ENCODE measurements around the gene ADAMTSL1.

ADAMTSL1 gene

GRCh38 chr9:18788256-18788655 is 314.3 kb downstream of the ADAMTSL1 start:
- no peak for DNase-seq

- no peak for DNase-seq
These were observed 317.1 kb downstream of the ADAMTSL1 start for GRCh38 chr9:18791074-18791473.

GRCh38 chr9:18793122-18793521 is 319.2 kb downstream of the ADAMTSL1 start:
- no peak for DNase-seq

GRCh38 chr9:18795947-18796671 is 322.2 kb downstream of the ADAMTSL1 start:
- no peak for DNase-seq

GRCh38 chr9:18796696-18797270 is 322.8 kb downstream of the ADAMTSL1 start:
- DNase-seq: no peak

GRCh38 chr9:18798106-18798505 is 324.2 kb downstream of the ADAMTSL1 start:
- no peak for DNase-seq

GRCh38 chr9:18798508-18799290 is 324.7 kb downstream of the ADAMTSL1 start:
- no peak for DNase-seq

- no peak for DNase-seq
These were observed 325.5 kb downstream of the ADAMTSL1 start for GRCh38 chr9:18799428-18799827.

- no peak for DNase-seq
These were observed 326.6 kb downstream of the ADAMTSL1 start for GRCh38 chr9:18800579-18800978.

GRCh38 chr9:18805386-18805785 is 331.4 kb downstream of the ADAMTSL1 start:
- no peak for DNase-seq

GRCh38 chr9:18806232-18807080 is 332.5 kb downstream of the ADAMTSL1 start:
- DNase-seq: no peak

GRCh38 chr9:18810581-18810980 is 336.6 kb downstream of the ADAMTSL1 start:
- no peak for DNase-seq

GRCh38 chr9:18811171-18811570 is 337.2 kb downstream of the ADAMTSL1 start:
- DNase-seq: no peak

GRCh38 chr9:18819418-18819817 is 345.5 kb downstream of the ADAMTSL1 start:
- no peak for DNase-seq

GRCh38 chr9:18820566-18821095 is 346.7 kb downstream of the ADAMTSL1 start:
- DNase-seq: no peak

GRCh38 chr9:18821788-18822187 is 347.8 kb downstream of the ADAMTSL1 start:
- DNase-seq: no peak

GRCh38 chr9:18822850-18823249 is 348.9 kb downstream of the ADAMTSL1 start:
- no peak for DNase-seq

- DNase-seq: no peak
These were observed 350.2 kb downstream of the ADAMTSL1 start for GRCh38 chr9:18824095-18824666.

- no peak for DNase-seq
These were observed 351.8 kb downstream of the ADAMTSL1 start for GRCh38 chr9:18825656-18826170.

GRCh38 chr9:18826248-18826647 is 352.3 kb downstream of the ADAMTSL1 start:
- DNase-seq: no peak

- DNase-seq: no peak
These were observed 355.1 kb downstream of the ADAMTSL1 start for GRCh38 chr9:18829066-18829465.

- DNase-seq: no peak
These were observed 355.9 kb downstream of the ADAMTSL1 start for GRCh38 chr9:18829873-18830272.

Data from suppressor macrophage treated with lipopolysaccharide for 1 hour (primary cell).